Mesothelial cell of epicardium (in vitro differentiated cells): ENCODE measurements around the gene OBP2A. TPM values are rescaled to one million over a fixed set of nuclear protein-coding genes. Genes with fewer than 3 reads are reported as not detected.

ENCODE experiments used
- DNase-seq, 2 experiments: peaks; one replicate each; pipeline ENCODE4 v3.0.0; 2021; ENCODE audit warnings: low spot score in 2 of 2; ENCODE audit not compliant: unreplicated experiment in 2 of 2
- H3K27ac Mint-ChIP-seq: 2 replicates; pipeline ENCODE4 v1.8.0; 2021; ENCODE audit warnings: mixed read lengths
- H3K27me3 Mint-ChIP-seq: 2 replicates; pipeline ENCODE4 v1.8.0; 2021; ENCODE audit warnings: low read depth, mixed read lengths
- H3K36me3 Mint-ChIP-seq: 2 replicates; pipeline ENCODE4 v1.8.0; 2021; ENCODE audit warnings: mixed read lengths
- H3K4me1 Mint-ChIP-seq: 2 replicates; pipeline ENCODE4 v1.8.0; 2021; ENCODE audit warnings: mixed read lengths
- H3K4me3 Mint-ChIP-seq: 2 replicates; pipeline ENCODE4 v1.8.0; 2021; ENCODE audit warnings: mild to moderate bottlenecking, moderate library complexity, mixed read lengths
- H3K9me3 Mint-ChIP-seq: 2 replicates; pipeline ENCODE4 v1.8.0; 2021; ENCODE audit warnings: mixed read lengths
- CTCF ChIP-seq: fragments of 200-600 bp; sonication (generic); IDR thresholded peaks from one replicate; pipeline ENCODE4 v1.5.0; 2021; ENCODE audit warnings: antibody characterized with exemption; ENCODE audit not compliant: unreplicated experiment
- total RNA-seq: library from RNA; stranded (reverse); gene quantifications from 3 replicates; pipeline ENCODE4 v1.2.1, GENCODE V29; 2021

Gene OBP2A
- total RNA-seq, 1 donor from 2014 or later: not detected

GRCh38 chr9:135550344-135550918 is 4.5 kb downstream of the OBP2A start:
- no peak for TF ChIP-seq CTCF
- Mint-ChIP-seq H3K9me3 (peaks cover 8% of the 10 kb centered on the region), H3K4me3 (no peak overlapping the region), H3K36me3 (no peaks in the 10 kb centered on the region), H3K27me3 (no peaks in the 10 kb centered on the region), H3K27ac (no peak overlapping the region), H3K4me1 (no peaks in the 10 kb centered on the region)
- DNase-seq: no peak

- H3K4me3 Mint-ChIP-seq: no peak overlapping the region
Measured at GRCh38 chr9:135551031-135551430, 5.1 kb downstream of the OBP2A start.

GRCh38 chr9:135551456-135551855 is 5.5 kb downstream of the OBP2A start:
- no peak for TF ChIP-seq CTCF
- Mint-ChIP-seq H3K4me3 (no peak overlapping the region), H3K27me3 (no peaks in the 10 kb centered on the region)

More at GRCh38 chr9:135551031-135551430, 5.1 kb downstream of the OBP2A start:
- TF ChIP-seq CTCF: no peak
- Mint-ChIP-seq H3K27ac (no peak overlapping the region), H3K4me1 (no peaks in the 10 kb centered on the region), H3K27me3 (no peaks in the 10 kb centered on the region), H3K36me3 (no peaks in the 10 kb centered on the region), H3K9me3 (peaks cover 10% of the 10 kb centered on the region)
- DNase-seq: no peak

GRCh38 chr9:135552021-135552697 is 6.2 kb downstream of the OBP2A start:
- Mint-ChIP-seq H3K27me3 (no peaks in the 10 kb centered on the region), H3K9me3 (peaks cover 13% of the 10 kb centered on the region)
- no peak for TF ChIP-seq CTCF

More at GRCh38 chr9:135551456-135551855, 5.5 kb downstream of the OBP2A start:
- no peaks in the 10 kb centered on the region for H3K36me3 Mint-ChIP-seq
- no peak for DNase-seq
- H3K9me3 Mint-ChIP-seq: peaks cover 13% of the 10 kb centered on the region
- H3K27ac Mint-ChIP-seq: no peak overlapping the region
- H3K4me1 Mint-ChIP-seq: no peaks in the 10 kb centered on the region

GRCh38 chr9:135552698-135553171 is 6.8 kb downstream of the OBP2A start:
- no peaks in the 10 kb centered on the region for H3K27me3 Mint-ChIP-seq
- H3K9me3 Mint-ChIP-seq: peaks cover 13% of the 10 kb centered on the region
- no peak overlapping the region for H3K27ac Mint-ChIP-seq
- no peak for DNase-seq
- no peaks in the 10 kb centered on the region for H3K4me1 Mint-ChIP-seq
- no peaks in the 10 kb centered on the region for H3K36me3 Mint-ChIP-seq
- TF ChIP-seq CTCF: no peak
- H3K4me3 Mint-ChIP-seq: no peak overlapping the region

More at GRCh38 chr9:135552021-135552697, 6.2 kb downstream of the OBP2A start:
- Mint-ChIP-seq H3K4me3 (no peak overlapping the region), H3K27ac (no peak overlapping the region), H3K36me3 (no peaks in the 10 kb centered on the region), H3K4me1 (no peaks in the 10 kb centered on the region)
- DNase-seq: no peak
